H1 (cell line): Measurements from ENCODE around the gene GPC3. TPM values are rescaled to one million over a fixed set of nuclear protein-coding genes. Genes with fewer than 3 reads are reported as not detected.

Experiments
- CTCF ChIA-PET: fragments of 300-600 bp; sonication (Branson Sonifier 250); formaldehyde crosslinking; loops from one replicate; lab custom pipeline; 2021; ENCODE audit not compliant: partially characterized antibody; lab: Charles Lee
- POLR2A ChIA-PET: fragments of 300-600 bp; sonication (Branson Sonifier 250); formaldehyde crosslinking; loops from one replicate; lab custom pipeline; 2021; ENCODE audit warnings: inconsistent platforms; ENCODE audit not compliant: partially characterized antibody; lab: Charles Lee
- DNase-seq, 2 experiments: peaks; one replicate each; pipeline versions ENCODE4 v3.0.0 to v3.0.0-alpha.2; 2010 to 2022; ENCODE audit warnings: low spot score in 2 of 2, low read depth in 1 of 2, mixed read lengths in 1 of 2
- FAIRE-seq: peaks from 2 replicates; lab custom pipeline; 2011; peaks lifted over from hg19 to GRCh38; lab: Jason Lieb, UNC
- H2AFZ ChIP-seq: 2 replicates; pipeline ENCODE4 v1.8.1; 2012; ENCODE audit warnings: low read length, inconsistent platforms
- H2AK5ac ChIP-seq: 2 replicates; pipeline ENCODE4 v1.6.1; 2013; ENCODE audit warnings: low read depth, low read length
- H2BK120ac ChIP-seq: replicated peaks from 2 replicates; pipeline ENCODE3; 2013; ENCODE audit warnings: low read depth, low read length, inconsistent platforms
- H2BK12ac ChIP-seq: 2 replicates; pipeline ENCODE4 v1.6.1; 2013; ENCODE audit warnings: low read depth, low read length
- H2BK15ac ChIP-seq: 2 replicates; pipeline ENCODE4 v1.6.1; 2013; ENCODE audit warnings: low read length
- H2BK20ac ChIP-seq: 2 replicates; pipeline ENCODE4 v1.6.1; 2013; ENCODE audit warnings: low read length
- H2BK5ac ChIP-seq: 2 replicates; pipeline ENCODE4 v1.6.1; 2013; ENCODE audit warnings: low read depth, low read length
- H3K14ac ChIP-seq: 2 replicates; pipeline ENCODE4 v1.6.1; 2013; ENCODE audit warnings: inconsistent platforms; ENCODE audit not compliant: insufficient read length
- H3K18ac ChIP-seq: 2 replicates; pipeline ENCODE4 v1.6.1; 2013; ENCODE audit warnings: low read length; ENCODE audit errors: extremely low read depth
- H3K23ac ChIP-seq: 2 replicates; pipeline ENCODE4 v1.6.1; 2013; ENCODE audit warnings: inconsistent platforms; ENCODE audit not compliant: insufficient read length
- H3K23me2 ChIP-seq: 2 replicates; pipeline ENCODE4 v1.6.1; 2013; ENCODE audit warnings: low read depth, low read length
- H3K27ac ChIP-seq: 2 replicates; pipeline ENCODE4 v1.6.1; 2011; ENCODE audit warnings: low read depth, low read length, inconsistent platforms
- H3K27me3 ChIP-seq, 4 experiments: replicated peaks in 1 of 4; 1 replicate in 1 of 4; 2 replicates in 3 of 4; pipeline versions ENCODE4 v1.6.1 to v1.8.1; 2011 to 2013; ENCODE audit warnings: low read length in 3 of 4, mild to moderate bottlenecking in 3 of 4, inconsistent platforms in 2 of 4, mixed read lengths in 2 of 4, moderate library complexity in 1 of 4; ENCODE audit not compliant: control insufficient read depth in 3 of 4, insufficient read depth in 3 of 4; ENCODE audit errors: extremely low read depth in 1 of 4
- H3K36me3 ChIP-seq, 4 experiments: 2 replicates each; pipeline versions ENCODE4 v1.6.1 to v1.8.1; 2011 to 2013; ENCODE audit warnings: mild to moderate bottlenecking in 4 of 4, low read length in 3 of 4, moderate library complexity in 2 of 4, control low read depth in 1 of 4, inconsistent platforms in 1 of 4; ENCODE audit not compliant: insufficient read depth in 4 of 4, control insufficient read depth in 2 of 4
- H3K4ac ChIP-seq: replicated peaks from 2 replicates; pipeline ENCODE3; 2013; ENCODE audit warnings: low read length, low read depth, mixed read lengths, inconsistent platforms; ENCODE audit not compliant: insufficient read length
- H3K4me1 ChIP-seq, 4 experiments: replicated peaks in 1 of 4; 1 replicate in 1 of 4; 2 replicates in 3 of 4; pipeline versions ENCODE4 v1.6.1 to v1.8.1; 2011 to 2013; ENCODE audit warnings: low read length in 3 of 4, inconsistent platforms in 2 of 4, mixed read lengths in 1 of 4; ENCODE audit not compliant: insufficient read depth in 4 of 4, control insufficient read depth in 3 of 4
- H3K4me2 ChIP-seq, 2 experiments: 2 replicates each; pipeline versions ENCODE4 v1.6.1 to v1.8.1; 2011 to 2013; ENCODE audit warnings: low read depth in 2 of 2, low read length in 2 of 2, control low read depth in 1 of 2, inconsistent platforms in 1 of 2, mild to moderate bottlenecking in 1 of 2; ENCODE audit not compliant: insufficient read depth in 1 of 2
- H3K4me3 ChIP-seq, 4 experiments: fragments of 200-600, 300-600 bp in 1 of 4; sonication (generic), shearing (Covaris generic), sonication (Bioruptor Twin) in 1 of 4; 2 replicates each; pipeline versions ENCODE4 v1.5.1 to v1.8.1; 2011 to 2016; ENCODE audit warnings: low read length in 4 of 4, low read depth in 3 of 4, control low read depth in 2 of 4, inconsistent platforms in 2 of 4, mild to moderate bottlenecking in 2 of 4, mixed read lengths in 1 of 4, moderate library complexity in 1 of 4; ENCODE audit not compliant: insufficient read depth in 2 of 4; ENCODE audit errors: extremely low read depth in 1 of 4
- H3K56ac ChIP-seq: replicated peaks from 2 replicates; pipeline ENCODE3; 2013; ENCODE audit warnings: low read depth, mild to moderate bottlenecking, mixed read lengths, low read length, inconsistent platforms; ENCODE audit not compliant: insufficient read length
- H3K79me1 ChIP-seq: 2 replicates; pipeline ENCODE4 v1.6.1; 2013; ENCODE audit warnings: low read depth, low read length, control low read depth
- H3K79me2 ChIP-seq, 2 experiments: 2 replicates each; pipeline versions ENCODE4 v1.6.1 to v1.8.1; 2012 to 2013; ENCODE audit warnings: low read length in 2 of 2, mild to moderate bottlenecking in 2 of 2, inconsistent platforms in 1 of 2; ENCODE audit not compliant: insufficient read depth in 2 of 2, control insufficient read depth in 1 of 2
- H3K9ac ChIP-seq, 4 experiments: replicated peaks in 1 of 4; 1 replicate in 1 of 4; 2 replicates in 3 of 4; pipeline versions ENCODE4 v1.6.1 to v1.8.1; 2011 to 2013; ENCODE audit warnings: low read depth in 3 of 4, low read length in 3 of 4, control low read depth in 2 of 4, mild to moderate bottlenecking in 2 of 4, moderate library complexity in 2 of 4, inconsistent platforms in 1 of 4; ENCODE audit errors: extremely low read depth in 1 of 4
- H3K9me3 ChIP-seq, 2 experiments: 2 replicates each; pipeline versions ENCODE4 v1.6.1 to v1.8.1; 2012 to 2013; ENCODE audit warnings: mild to moderate bottlenecking in 2 of 2, moderate library complexity in 2 of 2, control low read depth in 1 of 2, inconsistent platforms in 1 of 2, low read depth in 1 of 2, low read length in 1 of 2, mixed read lengths in 1 of 2; ENCODE audit not compliant: insufficient read depth in 2 of 2
- H4K20me1 ChIP-seq, 2 experiments: replicated peaks in 1 of 2; 2 replicates each; pipeline versions ENCODE3 to v1.8.1; 2011 to 2013; ENCODE audit warnings: inconsistent platforms in 2 of 2, low read length in 2 of 2, mild to moderate bottlenecking in 1 of 2; ENCODE audit not compliant: insufficient read depth in 2 of 2, control insufficient read depth in 1 of 2
- H4K5ac ChIP-seq: 2 replicates; pipeline ENCODE4 v1.6.1; 2013; ENCODE audit warnings: low read length, low read depth, mixed read lengths, inconsistent platforms; ENCODE audit not compliant: insufficient read length
- H4K8ac ChIP-seq: 2 replicates; pipeline ENCODE4 v1.8.0; 2013; ENCODE audit warnings: mild to moderate bottlenecking, moderate library complexity, low read length, inconsistent platforms; ENCODE audit not compliant: insufficient read depth; ENCODE audit errors: extremely low read depth
- H4K91ac ChIP-seq: replicated peaks from 2 replicates; pipeline ENCODE3; 2013; ENCODE audit warnings: low read length, mixed read lengths, inconsistent platforms; ENCODE audit not compliant: insufficient read length
- CTBP2 ChIP-seq: IDR thresholded peaks from 2 replicates; pipeline ENCODE4 v1.7.0; 2011; ENCODE audit warnings: borderline replicate concordance, mild to moderate bottlenecking, moderate library complexity, mixed read lengths, low read length; ENCODE audit not compliant: insufficient read depth, insufficient read length
- PHF8 ChIP-seq: fragments of 200-600 bp; sonication (generic); conservative IDR thresholded peaks from 2 replicates; pipeline ENCODE4 v1.7.1; 2012; ENCODE audit warnings: low read depth, mild to moderate bottlenecking, inconsistent platforms, low read length, moderate library complexity
- RAD21 ChIP-seq, 2 experiments: IDR thresholded peaks in 1 of 2; conservative IDR thresholded peaks in 1 of 2; 2 replicates each; pipeline ENCODE4 v1.6.1; 2011; ENCODE audit warnings: low read depth in 2 of 2, low read length in 2 of 2, improper control_type of control experiment in 1 of 2, inconsistent platforms in 1 of 2, mild to moderate bottlenecking in 1 of 2, moderate library complexity in 1 of 2
- SAP30 ChIP-seq: fragments of 300-600 bp; sonication (generic); IDR thresholded peaks from 2 replicates; pipeline ENCODE4 v1.7.1; 2012; ENCODE audit warnings: low read length, moderate library complexity, mild to moderate bottlenecking, inconsistent platforms; ENCODE audit not compliant: insufficient read depth, insufficient replicate concordance
- TAF1 ChIP-seq: IDR thresholded peaks from 2 replicates; pipeline ENCODE4 v1.6.1; 2011; ENCODE audit warnings: mild to moderate bottlenecking, low read depth, low read length
- ZNF274 ChIP-seq: IDR thresholded peaks from 2 replicates; pipeline ENCODE4 v1.7.0; 2012; ENCODE audit warnings: low read length, borderline replicate concordance; ENCODE audit errors: extremely low read depth
- WGBS, 2 experiments: shearing (Covaris generic) in 1 of 2; methylation state at CpG; one replicate each; pipeline versions ENCODE4 v1.1.6 to v1.1.7; 2013 to 2015; ENCODE audit warnings: low lambda C conversion rate in 2 of 2, mixed read lengths in 2 of 2, inconsistent platforms in 1 of 2, low coverage in 1 of 2, missing lambda C conversion rate in 1 of 2; ENCODE audit not compliant: insufficient replicate concordance in 2 of 2, insufficient coverage in 1 of 2, insufficient read length in 1 of 2; ENCODE audit errors: extremely low coverage in 1 of 2, missing lambda C conversion rate in 1 of 2; 5-methylcytosine and 5-hydroxymethylcytosine counted together
- polyA plus RNA-seq, 7 experiments: library from polyadenylated mRNA; depleted of rRNA in 3 of 7; stranded (reverse) in 5 of 7; unstranded in 2 of 7; fragments of >200 nt in 5 of 7; fragments of 200-250 nt in 2 of 7; gene quantifications; 1 replicate in 5 of 7; 2 replicates in 1 of 7; 4 replicates in 1 of 7; pipeline versions ENCODE4 v1.2.1 to v1.2.3, GENCODE V29; 2011 to 2013; ENCODE audit warnings: missing spikeins in 2 of 7, mixed read lengths in 2 of 7
- total RNA-seq: library from RNA; stranded (reverse); fragmentation: NEBNext Ultra II Directional; extraction: Animal tissue kit (Norgen Biotek cat#: 25700); gene quantifications from 2 replicates; pipeline ENCODE4 v1.2.1, GENCODE V29; 2021

Gene GPC3
- total and polyA plus RNA-seq, 2 of the 8 experiments (the other 6 are each of a cell fraction or from before 2014, with no cell fraction given): 64.8 to 71.9 TPM

DNA sequence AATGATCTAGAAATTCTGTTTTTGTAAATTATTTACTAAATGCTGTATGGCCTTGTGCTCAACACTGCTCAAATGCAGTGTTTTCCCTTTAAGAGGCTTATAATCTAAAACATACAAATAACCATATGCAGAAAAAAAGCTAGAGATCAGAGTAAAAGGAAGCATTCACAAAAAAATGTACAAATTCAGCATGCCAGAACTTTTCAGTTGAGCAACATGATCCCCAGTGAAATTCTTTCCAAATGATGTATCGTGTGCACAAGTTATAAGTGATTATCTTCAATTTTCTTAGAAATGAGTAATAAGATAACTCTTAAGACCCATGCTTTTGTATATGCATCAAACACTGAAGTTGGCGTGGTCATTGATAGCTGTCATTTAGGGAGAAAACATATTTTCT is 5.0 kb downstream of the GPC3 start:
- H3K27ac ChIP-seq: no peak overlapping the region
- H2AK5ac ChIP-seq: no peak overlapping the region
- H3K23me2 ChIP-seq: peaks cover 12% of the 10 kb centered on the region; the same call in 1 of the 2 replicates
- H3K4ac ChIP-seq: no peak overlapping the region
- H3K56ac ChIP-seq: no peak overlapping the region
- H3K79me1 ChIP-seq: no peaks in the 10 kb centered on the region
- FAIRE-seq: no peak
- no peak overlapping the region for H3K4me3 ChIP-seq
- no peak overlapping the region for H3K23ac ChIP-seq
- no peak for TF ChIP-seq CTBP2
- TF ChIP-seq PHF8: no peak
- TF ChIP-seq RAD21 (IDR thresholded peaks at IDR 0.05 in 1 of 2, conservative IDR thresholded peaks at IDR 0.05 in 1 of 2; ENCODE audit: low read depth in 2 of 2, low read length in 2 of 2): no peak
- no peak for TF ChIP-seq TAF1
- TF ChIP-seq SAP30: no peak
- no peak for TF ChIP-seq ZNF274
- H3K4me1 ChIP-seq: peaks cover 1 to 19% (median 13%) of the 10 kb centered on the region in 4 experiments; a peak in 4 of 7 replicates
- H2BK12ac ChIP-seq: no peak overlapping the region
- H2BK5ac ChIP-seq: no peak overlapping the region
- ChIA-PET CTCF (no interaction called here), POLR2A (no interaction called here)
- no peak overlapping the region for H4K91ac ChIP-seq
- no peaks in the 10 kb centered on the region for H3K9me3 ChIP-seq
- H2BK15ac ChIP-seq: no peak overlapping the region
- H3K9ac ChIP-seq: no peak overlapping the region
- no peaks in the 10 kb centered on the region for H3K36me3 ChIP-seq
- H4K8ac ChIP-seq: no peak overlapping the region
- H3K79me2 ChIP-seq: peaks cover 0 to 26% of the 10 kb centered on the region in 2 experiments; a peak in 2 of 4 replicates
- no peak overlapping the region for H4K5ac ChIP-seq
- no peak overlapping the region for H2BK120ac ChIP-seq
- no peak overlapping the region for H2BK20ac ChIP-seq
- H2AFZ ChIP-seq: no peak overlapping the region
- no peak overlapping the region for H3K4me2 ChIP-seq
- H4K20me1 ChIP-seq: no peaks in the 10 kb centered on the region
- no peak for DNase-seq
- WGBS, 2 experiments: 83% methylated on average over 2 of the region's 2 CpGs; no CpG with 5 or more reads in 1 of the 2 experiments
- no peak overlapping the region for H3K14ac ChIP-seq
- peaks cover 0 to 3% (median 0%) of the 10 kb centered on the region in 4 experiments; a peak in 2 of 7 replicates for H3K27me3 ChIP-seq
- H3K18ac ChIP-seq: no peak overlapping the region
